ENCODE results near the gene CCDC57. TPM values are rescaled to one million over a fixed set of nuclear protein-coding genes. Genes with fewer than 3 reads are reported as not detected.

The CCDC57 gene
- total RNA-seq, 1 donor from 2014 or later, result 92.1 TPM

- Mint-ChIP-seq H3K36me3 (peaks cover 5% of the 10 kb centered on the region), H3K4me1 (peaks cover 13% of the 10 kb centered on the region), H3K4me3 (no peak overlapping the region), H3K9me3 (no peaks in the 10 kb centered on the region), H3K27me3 (ENCODE audit: low read depth) (no peaks in the 10 kb centered on the region), H3K27ac (no peak overlapping the region)
- no peak for DNase-seq (ENCODE audit: low spot score in 2 of 2, unreplicated experiment in 2 of 2)
- TF ChIP-seq CTCF (IDR thresholded peaks at IDR 0.05; ENCODE audit: unreplicated experiment), result no peak
Measured at GRCh38 chr17:82152114-82152513, 60.5 kb downstream of the CCDC57 start.

GRCh38 chr17:82151106-82151957 lies 61.3 kb downstream of the CCDC57 start:
- no peaks in the 10 kb centered on the region for H3K27me3 Mint-ChIP-seq (ENCODE audit: low read depth)
- TF ChIP-seq CTCF (IDR thresholded peaks at IDR 0.05; ENCODE audit: unreplicated experiment), result no peak

GRCh38 chr17:82149401-82150099 lies 63.1 kb downstream of the CCDC57 start:
- no peak for TF ChIP-seq CTCF (IDR thresholded peaks at IDR 0.05; ENCODE audit: unreplicated experiment)
- Mint-ChIP-seq H3K36me3 (peaks cover 8% of the 10 kb centered on the region), H3K27me3 (ENCODE audit: low read depth) (no peaks in the 10 kb centered on the region), H3K4me1 (peaks cover 25% of the 10 kb centered on the region), H3K9me3 (no peaks in the 10 kb centered on the region), H3K27ac (no peak overlapping the region), H3K4me3 (no peak overlapping the region)
- no peak for DNase-seq (ENCODE audit: low spot score in 2 of 2, unreplicated experiment in 2 of 2)

More at GRCh38 chr17:82151106-82151957, 61.3 kb downstream of the CCDC57 start:
- peaks cover 18% of the 10 kb centered on the region for H3K4me1 Mint-ChIP-seq
- H3K36me3 Mint-ChIP-seq, result peaks cover 8% of the 10 kb centered on the region
- no peak overlapping the region for H3K4me3 Mint-ChIP-seq
- no peak for DNase-seq (ENCODE audit: low spot score in 2 of 2, unreplicated experiment in 2 of 2)
- no peaks in the 10 kb centered on the region for H3K9me3 Mint-ChIP-seq
- no peak overlapping the region for H3K27ac Mint-ChIP-seq

- Mint-ChIP-seq H3K36me3 (peaks cover 8% of the 10 kb centered on the region), H3K4me1 (peaks cover 25% of the 10 kb centered on the region), H3K27me3 (ENCODE audit: low read depth) (no peaks in the 10 kb centered on the region), H3K9me3 (no peaks in the 10 kb centered on the region), H3K27ac (no peak overlapping the region), H3K4me3 (no peak overlapping the region)
- no peak for TF ChIP-seq CTCF (IDR thresholded peaks at IDR 0.05; ENCODE audit: unreplicated experiment)
- no peak for DNase-seq (ENCODE audit: low spot score in 2 of 2, unreplicated experiment in 2 of 2)
Measured at GRCh38 chr17:82148997-82149396, 63.6 kb downstream of the CCDC57 start.

- no peaks in the 10 kb centered on the region for H3K27me3 Mint-ChIP-seq (ENCODE audit: low read depth)
- H3K27ac Mint-ChIP-seq, result no peak overlapping the region
- H3K4me1 Mint-ChIP-seq, result peaks cover 17% of the 10 kb centered on the region
- H3K4me3 Mint-ChIP-seq, result no peak overlapping the region
- H3K36me3 Mint-ChIP-seq, result peaks cover 8% of the 10 kb centered on the region
- no peak for DNase-seq (ENCODE audit: low spot score in 2 of 2, unreplicated experiment in 2 of 2)
- no peaks in the 10 kb centered on the region for H3K9me3 Mint-ChIP-seq
- no peak for TF ChIP-seq CTCF (IDR thresholded peaks at IDR 0.05; ENCODE audit: unreplicated experiment)
Measured at GRCh38 chr17:82148011-82148410, 64.6 kb downstream of the CCDC57 start.
